Effector CD8-positive, alpha-beta T cell (primary cell): ENCODE measurements around the gene SLX9.

ENCODE experiments used
- DNase-seq: peaks from one replicate; lab custom pipeline; 2025; lab: John Stamatoyannopoulos, UW

SLX9 gene

GRCh38 chr21:44989943-44990780, 50.3 kb downstream of the SLX9 start:
- DNase-seq: no peak

GRCh38 chr21:44990921-44991320, 51.1 kb downstream of the SLX9 start:
- no peak for DNase-seq

GRCh38 chr21:44991538-44992483, 52.0 kb downstream of the SLX9 start:
- DNase-seq: no peak

- DNase-seq: no peak
Measured at GRCh38 chr21:44992608-44993031, 52.8 kb downstream of the SLX9 start.

- DNase-seq: no peak
Measured at GRCh38 chr21:44993321-44994046, 53.7 kb downstream of the SLX9 start.

- no peak for DNase-seq
Measured at GRCh38 chr21:44994047-44994694, 54.3 kb downstream of the SLX9 start.

GRCh38 chr21:44994695-44995342, 55.0 kb downstream of the SLX9 start:
- no peak for DNase-seq

- no peak for DNase-seq
Measured at GRCh38 chr21:44995343-44995941, 55.6 kb downstream of the SLX9 start.

- no peak for DNase-seq
Measured at GRCh38 chr21:44996096-44996495, 56.3 kb downstream of the SLX9 start.

GRCh38 chr21:44996501-44996921, 56.7 kb downstream of the SLX9 start:
- DNase-seq: no peak

- DNase-seq: no peak
Measured at GRCh38 chr21:44996983-44997936, 57.4 kb downstream of the SLX9 start.

- DNase-seq: no peak
Measured at GRCh38 chr21:44998086-44998620, 58.3 kb downstream of the SLX9 start.

GRCh38 chr21:44998621-44999427, 59.0 kb downstream of the SLX9 start:
- DNase-seq: no peak

- DNase-seq: no peak
Measured at GRCh38 chr21:44999428-44999971, 59.7 kb downstream of the SLX9 start.

- no peak for DNase-seq
Measured at GRCh38 chr21:44999972-45000636, 60.3 kb downstream of the SLX9 start.

GRCh38 chr21:45000637-45001133, 60.9 kb downstream of the SLX9 start:
- no peak for DNase-seq
